ENCODE measurements around the gene THEMIS. TPM values are rescaled to one million over a fixed set of nuclear protein-coding genes. Genes with fewer than 3 reads are reported as not detected.

The THEMIS gene
- total and polyA plus RNA-seq, 10 of the 15 experiments (the other 5 are each of a cell fraction or from before 2014, with no cell fraction given): 0.06 to 1.5 (median 0.08) TPM; not detected in 6

DNA sequence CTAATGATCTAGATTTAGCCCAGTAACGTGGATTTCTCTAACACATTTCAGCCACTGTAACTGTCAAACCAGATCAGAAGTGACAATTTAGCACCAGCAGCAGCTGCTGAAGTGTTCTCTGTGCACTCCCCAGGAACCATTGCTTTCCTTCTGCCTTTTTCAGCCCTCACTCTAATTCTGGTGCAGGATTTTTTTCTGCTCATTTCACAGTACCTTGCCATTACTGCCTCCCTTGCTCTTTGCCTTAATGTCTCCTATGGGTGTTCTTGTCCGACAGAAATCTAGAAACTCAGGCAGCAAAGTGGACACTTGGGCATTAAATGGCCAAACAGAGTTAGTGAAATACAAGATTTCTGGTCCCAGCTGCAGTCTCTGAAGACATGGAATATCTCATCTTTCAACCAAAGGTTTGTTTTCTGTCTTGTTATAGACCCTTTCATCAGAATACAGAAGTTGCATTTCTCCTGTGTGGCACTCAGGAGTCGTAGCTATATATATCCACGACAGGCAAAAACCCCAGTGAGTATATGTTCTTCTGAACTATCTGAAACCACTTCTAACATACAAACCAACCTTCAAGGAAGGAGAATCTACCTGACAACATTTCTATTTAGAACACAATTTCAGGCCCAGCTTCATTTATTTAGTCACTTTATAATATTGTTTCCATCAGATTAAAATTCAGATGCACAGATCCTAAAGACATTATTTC lies 92.9 kb downstream of the THEMIS start:
- Histone ChIP-seq H3K4me3 (no peak overlapping the region), H3K4me2 (ENCODE audit: control insufficient read depth, insufficient read depth) (no peak overlapping the region), H3K79me2 (ENCODE audit: control insufficient read depth, insufficient read depth, low read length) (no peaks in the 10 kb centered on the region), H3K4me1 (ENCODE audit: control insufficient read depth, insufficient read depth, low read length) (no peaks in the 10 kb centered on the region), H3K9ac (ENCODE audit: control insufficient read depth, insufficient read depth, low read length) (no peak overlapping the region), H3K27ac (ENCODE audit: control insufficient read depth, insufficient read depth) (no peak overlapping the region), H3K27me3 (replicated peaks in 1 of 2; ENCODE audit: control insufficient read depth in 2 of 2, insufficient read depth in 2 of 2, low read length in 1 of 2) (no peaks in the 10 kb centered on the region), H3K36me3 (ENCODE audit: control insufficient read depth in 2 of 2, insufficient read depth in 2 of 2, low read length in 1 of 2) (no peaks in the 10 kb centered on the region), H4K20me1 (ENCODE audit: control insufficient read depth, insufficient read depth) (no peaks in the 10 kb centered on the region), H2AFZ (ENCODE audit: control insufficient read depth, low read depth, low read length) (no peak overlapping the region), H3K9me3 (replicated peaks; ENCODE audit: control insufficient read depth, insufficient read depth, low read length) (no peaks in the 10 kb centered on the region)
- FAIRE-seq (no peak), DNase-seq (ENCODE audit: low read depth, low spot score) (no peak), ATAC-seq (no peak)
- 12% methylated on average over 4 of the region's 4 CpGs for WGBS (ENCODE audit: insufficient coverage, insufficient replicate concordance, low lambda C conversion rate, missing lambda C conversion rate)
- ChIA-PET CTCF (no interaction called here), POLR2A (no interaction called here), RAD21 (ENCODE audit: unreplicated experiment) (no interaction called here), SMC1A (ENCODE audit: uncharacterized antibody, unreplicated experiment) (no interaction called here)
- in situ Hi-C loops (cut with MboI): no loop called here
- intact Hi-C loops (cut with micrococcal nuclease; ENCODE audit: unreplicated experiment): no loop called here
- no TSS peak for BruUV-seq (replicated peaks)
- TF ChIP-seq, protein P1, sequence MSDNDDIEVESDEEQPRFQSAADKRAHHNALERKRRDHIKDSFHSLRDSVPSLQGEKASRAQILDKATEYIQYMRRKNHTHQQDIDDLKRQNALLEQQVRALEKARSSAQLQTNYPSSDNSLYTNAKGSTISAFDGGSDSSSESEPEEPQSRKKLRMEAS (IDR thresholded peaks at IDR 0.05; ENCODE audit: low read depth, low read length): no peak
- no peak for TF ChIP-seq KLF5 (IDR thresholded peaks at IDR 0.05; ENCODE audit: partially characterized antibody)
- TF ChIP-seq KAT2A (conservative IDR thresholded peaks at IDR 0.05; ENCODE audit: control insufficient read depth, low read depth, low read length): no peak
- TF ChIP-seq, protein P2, sequence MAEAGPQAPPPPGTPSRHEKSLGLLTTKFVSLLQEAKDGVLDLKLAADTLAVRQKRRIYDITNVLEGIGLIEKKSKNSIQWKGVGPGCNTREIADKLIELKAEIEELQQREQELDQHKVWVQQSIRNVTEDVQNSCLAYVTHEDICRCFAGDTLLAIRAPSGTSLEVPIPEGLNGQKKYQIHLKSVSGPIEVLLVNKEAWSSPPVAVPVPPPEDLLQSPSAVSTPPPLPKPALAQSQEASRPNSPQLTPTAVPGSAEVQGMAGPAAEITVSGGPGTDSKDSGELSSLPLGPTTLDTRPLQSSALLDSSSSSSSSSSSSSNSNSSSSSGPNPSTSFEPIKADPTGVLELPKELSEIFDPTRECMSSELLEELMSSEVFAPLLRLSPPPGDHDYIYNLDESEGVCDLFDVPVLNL (IDR thresholded peaks at IDR 0.05; ENCODE audit: low read depth, low read length): no peak
- no peak for TF ChIP-seq JUNB (IDR thresholded peaks at IDR 0.05)
- TF ChIP-seq NFYB (IDR thresholded peaks at IDR 0.05; ENCODE audit: insufficient read depth, low read depth, low read length): no peak
- TF ChIP-seq CBX5 (IDR thresholded peaks at IDR 0.05; ENCODE audit: low read depth): no peak
- TF ChIP-seq RBBP5 (conservative IDR thresholded peaks at IDR 0.05): no peak
- no peak for TF ChIP-seq MTA2 (IDR thresholded peaks at IDR 0.05; ENCODE audit: low read depth)
- no peak for TF ChIP-seq MEF2B (IDR thresholded peaks at IDR 0.05; ENCODE audit: partially characterized antibody, poor library complexity, severe bottlenecking)
- TF ChIP-seq, protein P3, sequence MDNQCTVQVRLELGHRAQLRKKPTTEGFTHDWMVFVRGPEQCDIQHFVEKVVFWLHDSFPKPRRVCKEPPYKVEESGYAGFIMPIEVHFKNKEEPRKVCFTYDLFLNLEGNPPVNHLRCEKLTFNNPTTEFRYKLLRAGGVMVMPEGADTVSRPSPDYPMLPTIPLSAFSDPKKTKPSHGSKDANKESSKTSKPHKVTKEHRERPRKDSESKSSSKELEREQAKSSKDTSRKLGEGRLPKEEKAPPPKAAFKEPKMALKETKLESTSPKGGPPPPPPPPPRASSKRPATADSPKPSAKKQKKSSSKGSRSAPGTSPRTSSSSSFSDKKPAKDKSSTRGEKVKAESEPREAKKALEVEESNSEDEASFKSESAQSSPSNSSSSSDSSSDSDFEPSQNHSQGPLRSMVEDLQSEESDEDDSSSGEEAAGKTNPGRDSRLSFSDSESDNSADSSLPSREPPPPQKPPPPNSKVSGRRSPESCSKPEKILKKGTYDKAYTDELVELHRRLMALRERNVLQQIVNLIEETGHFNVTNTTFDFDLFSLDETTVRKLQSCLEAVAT (IDR thresholded peaks at IDR 0.05): no peak
- TF ChIP-seq, protein P4, sequence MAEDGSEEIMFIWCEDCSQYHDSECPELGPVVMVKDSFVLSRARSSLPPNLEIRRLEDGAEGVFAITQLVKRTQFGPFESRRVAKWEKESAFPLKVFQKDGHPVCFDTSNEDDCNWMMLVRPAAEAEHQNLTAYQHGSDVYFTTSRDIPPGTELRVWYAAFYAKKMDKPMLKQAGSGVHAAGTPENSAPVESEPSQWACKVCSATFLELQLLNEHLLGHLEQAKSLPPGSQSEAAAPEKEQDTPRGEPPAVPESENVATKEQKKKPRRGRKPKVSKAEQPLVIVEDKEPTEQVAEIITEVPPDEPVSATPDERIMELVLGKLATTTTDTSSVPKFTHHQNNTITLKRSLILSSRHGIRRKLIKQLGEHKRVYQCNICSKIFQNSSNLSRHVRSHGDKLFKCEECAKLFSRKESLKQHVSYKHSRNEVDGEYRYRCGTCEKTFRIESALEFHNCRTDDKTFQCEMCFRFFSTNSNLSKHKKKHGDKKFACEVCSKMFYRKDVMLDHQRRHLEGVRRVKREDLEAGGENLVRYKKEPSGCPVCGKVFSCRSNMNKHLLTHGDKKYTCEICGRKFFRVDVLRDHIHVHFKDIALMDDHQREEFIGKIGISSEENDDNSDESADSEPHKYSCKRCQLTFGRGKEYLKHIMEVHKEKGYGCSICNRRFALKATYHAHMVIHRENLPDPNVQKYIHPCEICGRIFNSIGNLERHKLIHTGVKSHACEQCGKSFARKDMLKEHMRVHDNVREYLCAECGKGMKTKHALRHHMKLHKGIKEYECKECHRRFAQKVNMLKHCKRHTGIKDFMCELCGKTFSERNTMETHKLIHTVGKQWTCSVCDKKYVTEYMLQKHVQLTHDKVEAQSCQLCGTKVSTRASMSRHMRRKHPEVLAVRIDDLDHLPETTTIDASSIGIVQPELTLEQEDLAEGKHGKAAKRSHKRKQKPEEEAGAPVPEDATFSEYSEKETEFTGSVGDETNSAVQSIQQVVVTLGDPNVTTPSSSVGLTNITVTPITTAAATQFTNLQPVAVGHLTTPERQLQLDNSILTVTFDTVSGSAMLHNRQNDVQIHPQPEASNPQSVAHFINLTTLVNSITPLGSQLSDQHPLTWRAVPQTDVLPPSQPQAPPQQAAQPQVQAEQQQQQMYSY (CRISPR knock-in tag; IDR thresholded peaks at IDR 0.05): no peak
- no peak for TF ChIP-seq NR2C1 (IDR thresholded peaks at IDR 0.05)
- TF ChIP-seq RFX5 (IDR thresholded peaks at IDR 0.05; ENCODE audit: low read depth, low read length): no peak

Measured in GM12878 (cell line).